Brain microvascular endothelial cell (primary cell): Measurements from ENCODE around the gene CACNG5.

ENCODE experiments used
- DNase-seq: peaks from one replicate; pipeline ENCODE4 v3.0.0-alpha.2; 2020
- H3K27ac ChIP-seq: fragments of 250-450 bp; sonication (Bioruptor Pico); 2 replicates; pipeline ENCODE4 v1.5.1; 2020; ENCODE audit warnings: mild to moderate bottlenecking, moderate library complexity
- H3K27me3 ChIP-seq: fragments of 250-450 bp; sonication (Bioruptor Pico); replicated peaks from 2 replicates; pipeline ENCODE4 v1.5.1; 2020; ENCODE audit warnings: mild to moderate bottlenecking
- H3K36me3 ChIP-seq: fragments of 250-450 bp; sonication (Bioruptor Pico); replicated peaks from 2 replicates; pipeline ENCODE4 v1.5.1; 2020; ENCODE audit warnings: mild to moderate bottlenecking
- H3K4me3 ChIP-seq: 2 replicates; pipeline ENCODE4 v1.5.1; 2011; ENCODE audit warnings: low read depth, mild to moderate bottlenecking, control low read depth, low read length, moderate library complexity
- CTCF ChIP-seq: IDR thresholded peaks from 2 replicates; pipeline ENCODE4 v1.5.1; 2011; ENCODE audit warnings: low read depth, mild to moderate bottlenecking, moderate library complexity, low read length, control low read depth, inconsistent platforms; ENCODE audit errors: missing control alignments
- in situ Hi-C: cut with HindIII; loops from 2 replicates; pipeline ENCODE4 v1.10.0; 2017; ENCODE audit warnings: low sequenced_read_pairs, low pct_ligation_motif_present

The CACNG5 gene

GRCh38 chr17:66791347-66791746 lies 43.6 kb upstream of the CACNG5 start:
- no peak for TF ChIP-seq CTCF
- in situ Hi-C loops: no loop called here
- DNase-seq: no peak
- no peaks in the 10 kb centered on the region for H3K27me3 ChIP-seq
- no peak overlapping the region for H3K27ac ChIP-seq
- peaks cover 19% of the 10 kb centered on the region for H3K36me3 ChIP-seq
- H3K4me3 ChIP-seq: no peak overlapping the region

GRCh38 chr17:66793814-66794213 lies 41.1 kb upstream of the CACNG5 start:
- Histone ChIP-seq H3K27me3 (no peaks in the 10 kb centered on the region), H3K36me3 (peaks cover 7% of the 10 kb centered on the region), H3K4me3 (no peak overlapping the region), H3K27ac (no peak overlapping the region)
- TF ChIP-seq CTCF: no peak
- in situ Hi-C loops: no loop called here
- DNase-seq: no peak

- Histone ChIP-seq H3K4me3 (no peak overlapping the region), H3K27me3 (no peaks in the 10 kb centered on the region), H3K27ac (no peak overlapping the region), H3K36me3 (no peaks in the 10 kb centered on the region)
- in situ Hi-C loops: no loop called here
- no peak for DNase-seq
- TF ChIP-seq CTCF: no peak
Measured at GRCh38 chr17:66795486-66795885, 39.4 kb upstream of the CACNG5 start.

GRCh38 chr17:66799849-66800537 lies 34.9 kb upstream of the CACNG5 start:
- no peak for TF ChIP-seq CTCF
- H3K27me3 ChIP-seq: no peaks in the 10 kb centered on the region
- H3K4me3 ChIP-seq: no peak overlapping the region
- in situ Hi-C loops: no loop called here
- no peaks in the 10 kb centered on the region for H3K36me3 ChIP-seq
- no peak overlapping the region for H3K27ac ChIP-seq
- DNase-seq: no peak

GRCh38 chr17:66803474-66803951 lies 31.4 kb upstream of the CACNG5 start:
- TF ChIP-seq CTCF: no peak
- in situ Hi-C loops: no loop called here
- no peak overlapping the region for H3K4me3 ChIP-seq
- no peaks in the 10 kb centered on the region for H3K27me3 ChIP-seq
- no peaks in the 10 kb centered on the region for H3K36me3 ChIP-seq
- no peak overlapping the region for H3K27ac ChIP-seq
- DNase-seq: no peak

GRCh38 chr17:66805567-66805966 lies 29.4 kb upstream of the CACNG5 start:
- Histone ChIP-seq H3K36me3 (no peaks in the 10 kb centered on the region), H3K4me3 (no peak overlapping the region), H3K27ac (no peak overlapping the region), H3K27me3 (no peaks in the 10 kb centered on the region)
- no peak for TF ChIP-seq CTCF
- in situ Hi-C loops: no loop called here
- no peak for DNase-seq
